AG20443 (cell line): Measurements from ENCODE around the gene CMIP.

Experiments used
- DNase-seq: peaks from one replicate; pipeline ENCODE4 v3.0.0; 2012; ENCODE audit warnings: low spot score, mixed read lengths

Gene CMIP

DNA sequence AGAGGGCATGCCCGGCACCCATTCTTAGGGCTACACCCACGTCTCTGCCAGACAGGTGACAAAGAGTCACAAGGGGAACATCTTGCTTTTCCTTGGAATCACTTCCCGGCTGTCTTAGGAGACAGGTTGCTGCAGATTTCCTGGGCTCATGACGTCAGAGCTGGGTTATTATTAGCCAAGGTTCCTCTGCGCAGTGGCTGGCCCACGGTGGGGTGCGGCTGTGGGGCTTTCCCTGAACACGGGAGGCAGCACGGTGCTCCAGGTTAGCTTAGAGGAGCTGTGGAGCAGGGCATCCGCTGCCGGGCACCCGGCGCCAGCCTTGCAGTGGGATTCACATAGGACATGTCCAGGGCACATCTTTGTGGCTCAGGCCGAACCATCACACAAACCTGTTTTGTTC is 216.5 kb downstream of the CMIP start:
- no peak for DNase-seq

DNA sequence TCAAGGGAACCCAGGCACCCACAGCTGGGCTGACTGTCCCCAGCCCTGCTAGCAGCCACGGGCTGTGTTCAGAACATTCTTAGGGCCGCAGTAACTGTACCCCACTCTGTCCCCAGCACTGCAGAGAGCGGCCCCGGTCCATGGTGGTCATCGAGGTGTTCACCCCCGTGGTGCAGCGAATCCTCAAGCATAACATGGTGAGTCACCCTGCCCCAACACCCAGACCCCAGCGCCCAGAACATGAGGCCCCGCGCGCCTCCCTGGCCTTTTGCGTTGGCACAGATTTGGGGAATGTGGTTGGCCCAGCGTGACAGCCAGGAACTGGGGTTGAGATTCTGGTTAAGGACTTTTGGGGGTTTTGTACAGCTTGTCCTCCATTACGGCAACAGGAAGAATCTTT is 219.5 kb downstream of the CMIP start:
- no peak for DNase-seq

GRCh38 chr16:81665588-81665987 is 221.0 kb downstream of the CMIP start:
- no peak for DNase-seq

DNA sequence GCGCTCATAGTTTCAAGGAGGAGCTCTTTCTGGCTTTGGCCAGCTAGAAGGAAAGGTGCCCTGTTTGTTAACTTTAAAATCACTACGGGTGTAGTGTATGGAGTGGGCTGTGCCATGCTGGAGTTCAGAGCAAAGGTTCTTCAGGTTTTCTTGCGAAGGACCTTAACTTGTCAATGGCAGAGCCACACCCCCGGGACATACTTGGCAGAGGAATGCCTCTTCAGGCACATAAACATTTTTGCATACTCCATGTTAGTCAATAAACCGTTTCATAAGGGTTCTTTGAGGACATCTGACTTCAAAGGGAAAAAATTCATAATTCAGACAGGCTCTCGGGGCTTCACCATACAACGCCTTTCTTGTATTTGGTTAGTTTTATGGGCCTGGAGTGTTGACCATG is 221.5 kb downstream of the CMIP start:
- no peak for DNase-seq

GRCh38 chr16:81668243-81669097 is 223.9 kb downstream of the CMIP start:
- DNase-seq = no peak

DNA sequence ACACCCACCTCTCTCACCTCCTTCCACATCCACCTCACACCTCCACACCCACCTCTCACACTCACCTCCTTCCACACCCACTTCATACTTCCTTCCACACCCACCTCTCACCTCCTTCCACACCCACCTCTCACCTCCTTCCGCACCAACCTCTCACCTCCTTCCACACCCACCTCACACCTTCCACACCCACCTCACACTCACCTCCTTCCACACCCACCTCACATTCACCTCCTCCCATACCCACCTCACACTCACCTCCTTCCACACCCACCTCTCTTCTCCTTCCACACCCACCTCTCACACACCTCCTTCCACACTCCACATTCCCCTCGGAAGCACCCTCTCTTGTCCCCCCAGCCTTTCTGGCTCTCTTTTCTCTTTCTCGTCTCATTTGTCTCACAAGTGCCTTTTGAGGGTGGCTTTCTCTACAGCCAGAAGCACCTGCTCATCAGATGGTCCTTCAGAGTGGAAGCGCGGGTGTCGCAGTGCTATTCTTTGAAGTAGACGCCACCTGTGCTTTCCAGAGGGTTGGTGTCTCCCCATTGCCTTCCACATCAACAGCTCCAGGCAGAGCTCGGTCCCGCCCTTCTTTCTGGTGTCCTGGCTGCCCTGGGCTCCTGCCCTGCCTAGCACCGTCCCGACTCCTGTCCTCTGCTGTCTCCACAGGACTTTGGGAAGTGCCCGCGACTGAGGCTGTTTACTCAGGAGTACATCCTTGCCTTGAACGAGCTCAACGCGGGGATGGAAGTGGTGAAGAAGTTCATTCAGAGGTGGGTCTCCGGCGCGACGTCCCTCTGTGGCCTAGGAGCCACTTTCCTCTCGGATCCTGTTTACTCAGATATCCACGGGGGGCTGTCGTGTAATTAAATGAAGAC is 225.1 kb downstream of the CMIP start:
- DNase-seq = no peak

DNA sequence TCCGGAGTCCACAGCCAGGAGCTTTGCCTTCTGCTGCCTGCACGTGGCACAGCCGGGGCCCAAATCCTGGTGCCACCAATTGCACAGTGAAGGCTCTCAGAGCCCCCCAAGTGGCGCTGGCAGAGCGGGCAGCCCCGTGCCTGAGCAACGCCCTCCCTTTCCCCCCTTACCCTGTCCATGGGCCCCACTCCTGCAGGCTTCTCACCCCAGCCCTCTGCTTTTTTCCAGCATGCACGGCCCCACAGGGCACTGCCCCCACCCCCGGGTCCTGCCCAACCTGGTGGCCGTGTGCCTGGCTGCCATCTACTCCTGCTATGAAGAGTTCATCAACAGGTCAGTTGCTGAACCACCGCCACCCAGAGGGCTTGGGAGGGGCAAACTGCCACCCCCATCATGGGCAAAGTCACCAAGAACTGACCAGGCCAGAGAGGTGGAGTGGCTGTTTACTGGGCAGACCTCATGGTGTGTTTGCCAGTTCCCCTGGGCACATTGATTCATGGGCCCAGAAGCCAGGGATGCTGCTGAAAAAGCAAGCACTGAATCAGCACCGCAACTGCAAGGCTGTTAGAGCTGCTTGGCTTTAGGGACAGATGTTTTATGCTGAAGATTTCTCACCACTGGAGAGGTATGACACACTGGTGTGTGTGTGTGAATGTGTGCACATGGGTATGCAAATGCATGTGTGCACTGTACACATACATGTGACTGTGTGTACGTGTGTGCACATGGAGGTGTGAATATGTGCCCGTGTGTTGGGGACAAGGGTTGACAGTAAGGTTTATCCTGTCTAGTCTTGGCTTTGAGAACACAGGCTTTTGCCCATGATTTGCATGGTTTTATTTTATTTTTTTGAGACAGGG is 227.4 kb downstream of the CMIP start:
- no peak for DNase-seq

- DNase-seq = no peak
These were observed 228.8 kb downstream of the CMIP start for GRCh38 chr16:81673432-81673831.

GRCh38 chr16:81675662-81676061 is 231.1 kb downstream of the CMIP start:
- DNase-seq = no peak

GRCh38 chr16:81676066-81676882 is 231.7 kb downstream of the CMIP start:
- no peak for DNase-seq

GRCh38 chr16:81676883-81677737 is 232.5 kb downstream of the CMIP start:
- no peak for DNase-seq

DNA sequence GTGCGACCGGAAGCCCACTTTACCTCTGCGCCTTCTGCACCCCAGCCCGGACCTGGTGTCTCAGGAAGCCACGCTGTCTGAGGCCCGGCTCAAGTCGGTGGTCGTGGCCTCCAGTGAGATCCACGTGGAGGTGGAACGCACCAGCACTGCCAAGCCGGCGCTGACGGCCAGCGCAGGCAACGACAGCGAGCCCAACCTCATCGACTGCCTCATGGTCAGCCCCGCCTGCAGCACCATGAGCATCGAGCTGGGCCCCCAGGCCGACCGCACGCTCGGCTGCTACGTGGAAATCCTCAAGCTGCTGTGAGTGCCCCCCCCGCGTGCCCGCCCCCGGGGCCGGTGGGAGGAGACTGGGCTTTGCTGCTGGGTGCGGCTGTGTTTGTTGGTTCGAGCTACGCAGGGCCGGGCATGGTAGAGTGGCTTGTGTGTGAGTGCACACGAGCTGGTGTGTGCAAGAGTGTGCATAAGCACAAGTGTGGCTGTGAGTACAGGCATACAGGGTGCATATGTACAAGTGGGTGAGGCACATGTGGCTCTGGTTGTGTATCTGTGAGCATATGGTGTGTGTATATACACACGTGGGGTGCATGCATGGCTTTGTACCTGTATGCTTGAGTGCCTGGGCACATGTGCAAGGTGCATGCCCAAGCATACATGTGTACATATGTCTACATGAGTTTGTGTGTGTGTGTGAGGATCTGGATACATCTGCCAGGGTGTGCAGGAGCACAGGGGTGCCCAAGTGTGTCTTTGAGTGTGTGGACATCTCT is 233.9 kb downstream of the CMIP start:
- DNase-seq = no peak

DNA sequence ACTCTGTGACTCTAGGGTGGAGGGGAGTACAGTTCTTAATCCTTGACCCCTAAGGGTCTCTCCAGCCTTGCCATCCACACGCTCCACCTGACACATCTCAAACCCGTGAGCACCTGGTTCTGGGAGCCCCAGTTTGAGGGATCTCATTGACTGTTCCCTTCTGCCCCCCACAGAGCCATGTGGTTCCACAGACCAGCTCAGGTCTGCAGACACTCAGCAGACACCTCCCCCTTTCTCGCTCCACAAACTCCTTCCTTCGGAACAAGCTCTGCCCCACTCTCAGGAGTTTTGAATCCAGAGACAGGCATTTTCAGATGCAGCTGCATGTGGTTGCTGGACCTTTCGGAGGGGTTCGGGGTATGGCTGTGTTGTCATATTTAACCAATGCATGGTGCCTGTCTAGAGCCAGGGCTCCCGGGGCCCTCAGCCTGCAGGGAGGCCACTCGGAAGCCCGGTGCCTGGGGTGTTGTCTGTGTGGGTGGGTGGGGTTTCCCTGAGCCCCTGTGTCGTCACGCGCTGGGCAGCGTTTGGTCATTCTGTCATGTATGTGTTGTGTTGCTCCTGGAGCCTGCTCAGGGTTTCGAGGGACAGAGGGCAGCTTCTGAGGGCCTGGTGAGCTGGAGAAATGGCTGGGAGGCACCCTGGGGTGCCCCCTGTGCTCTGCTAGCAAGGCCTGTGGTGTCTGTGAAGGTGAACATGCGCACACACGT is 235.3 kb downstream of the CMIP start:
- no peak for DNase-seq

- no peak for DNase-seq
These were observed 236.1 kb downstream of the CMIP start for GRCh38 chr16:81680444-81681275.

GRCh38 chr16:81681311-81681710 is 236.7 kb downstream of the CMIP start:
- DNase-seq = no peak

GRCh38 chr16:81684242-81684837 is 239.7 kb downstream of the CMIP start:
- DNase-seq = no peak

DNA sequence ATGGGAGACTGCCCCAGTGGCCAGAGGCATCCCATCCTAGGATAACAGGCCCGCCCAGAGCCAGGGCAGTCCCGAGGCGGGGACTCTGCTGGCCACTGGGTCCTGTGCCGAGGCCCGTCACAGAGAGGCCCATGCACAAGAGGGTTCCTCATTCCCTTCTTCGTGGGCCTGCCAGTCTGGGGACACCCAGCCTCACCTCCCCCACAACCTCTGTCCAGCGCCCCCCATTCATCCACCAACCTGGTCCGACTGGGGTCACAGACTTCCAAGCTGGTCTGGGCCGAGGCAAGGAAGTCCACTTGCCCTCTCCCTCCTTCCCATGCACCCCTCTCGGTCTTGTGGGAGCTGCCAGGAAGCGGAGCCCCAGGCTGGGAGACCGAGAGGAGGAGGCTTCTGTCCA is 240.3 kb downstream of the CMIP start:
- DNase-seq = no peak
